IMR-90 (cell line): ENCODE data around the gene ZNF598.

ENCODE experiments used
- BHLHE40 ChIP-seq: fragments of 150-350 bp; IDR thresholded peaks from 2 replicates; pipeline ENCODE4 v1.6.1; 2016; ENCODE audit warnings: mild to moderate bottlenecking, low read depth, low read length
- CEBPB ChIP-seq: IDR thresholded peaks from 2 replicates; pipeline ENCODE4 v1.6.1; 2012; ENCODE audit warnings: low read depth, low read length, improper control_type of control experiment
- CTCF ChIP-seq: conservative IDR thresholded peaks from 2 replicates; pipeline ENCODE4 v1.5.1; 2012; ENCODE audit warnings: mild to moderate bottlenecking, low read depth, low read length, improper control_type of control experiment
- FOS ChIP-seq: fragments of 150-350 bp; IDR thresholded peaks from 2 replicates; pipeline ENCODE4 v1.6.1; 2016; ENCODE audit warnings: low read depth, low read length
- MAZ ChIP-seq: IDR thresholded peaks from 2 replicates; pipeline ENCODE4 v1.6.1; 2012; ENCODE audit warnings: low read depth, mild to moderate bottlenecking, low read length, improper control_type of control experiment, moderate library complexity, borderline replicate concordance
- MXI1 ChIP-seq: IDR thresholded peaks from 2 replicates; pipeline ENCODE4 v1.6.1; 2012; ENCODE audit warnings: low read depth, mild to moderate bottlenecking, low read length, moderate library complexity, borderline replicate concordance
- POLR2A ChIP-seq: IDR thresholded peaks from 2 replicates; pipeline ENCODE4 v1.6.1; 2012; ENCODE audit warnings: mild to moderate bottlenecking, low read depth, low read length
- RCOR1 ChIP-seq: IDR thresholded peaks from 2 replicates; pipeline ENCODE4 v1.6.1; 2012; ENCODE audit warnings: mild to moderate bottlenecking, low read length, improper control_type of control experiment; ENCODE audit not compliant: insufficient replicate concordance
- RFX5 ChIP-seq: IDR thresholded peaks from 2 replicates; pipeline ENCODE4 v1.8.0; 2012; ENCODE audit warnings: low read depth, mild to moderate bottlenecking, low read length, moderate library complexity

- TF ChIP-seq POLR2A (peak; percentile 33; the same call in 1 of the 2 replicates), CTCF (no peak), RFX5 (no peak), FOS (peak; percentile 31; the same call in 1 of the 2 replicates), MAZ (peak; percentile 85; the same call in 1 of the 2 replicates), BHLHE40 (peak; percentile 91), CEBPB (no peak), RCOR1 (peak; percentile 50), MXI1 (peak; percentile 69; the same call in 1 of the 2 replicates)
These were observed 29.8 kb upstream of the ZNF598 start for GRCh38 chr16:2039274-2040031.
